Measurements from ENCODE around the gene SMAD6. TPM values are rescaled to one million over a fixed set of nuclear protein-coding genes. Genes with fewer than 3 reads are reported as not detected.

Gene SMAD6
- total RNA-seq, 2 donors from 2014 or later = 9.4 to 22.0 TPM

GRCh38 chr15:66654739-66655375, 47.2 kb upstream of the SMAD6 start:
- DNase-seq = no peak
- TF ChIP-seq CTCF (IDR thresholded peaks at IDR 0.05) = no peak
- Histone ChIP-seq H3K27ac (no peak overlapping the region), H3K27me3 (no peaks in the 10 kb centered on the region), H3K4me1 (no peaks in the 10 kb centered on the region), H3K9ac (ENCODE audit: low read depth in 2 of 2, low read length in 2 of 2) (peak overlapping the region; percentile 34 to 62), H3K36me3 (no peaks in the 10 kb centered on the region), H3K4me3 (peak overlapping the region; percentile 7), H3K9me3 (no peaks in the 10 kb centered on the region)
- intact Hi-C loops (cut with DNase I) = no loop called here

DNA sequence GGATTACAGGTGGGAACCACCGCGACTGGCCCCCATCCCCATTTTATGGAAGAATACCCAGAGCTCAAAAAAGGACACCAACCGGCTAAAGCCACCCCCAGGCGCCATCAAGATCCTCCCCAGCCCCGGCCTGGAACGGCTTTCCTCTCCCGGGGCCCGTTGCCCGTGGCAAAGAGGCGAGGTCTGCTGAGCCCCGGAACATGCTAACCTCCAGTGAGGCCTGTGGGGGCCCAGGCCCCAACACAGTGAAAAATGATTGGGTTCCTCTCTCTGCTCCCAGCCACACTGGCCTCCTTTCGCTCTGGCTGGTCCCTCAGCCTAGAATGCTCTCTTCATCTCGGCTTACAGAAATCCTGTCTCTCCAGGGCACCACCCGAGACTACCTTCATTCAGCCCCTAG, 46.5 kb upstream of the SMAD6 start:
- Histone ChIP-seq H3K4me3 (no peak overlapping the region), H3K27me3 (no peaks in the 10 kb centered on the region), H3K27ac (no peak overlapping the region), H3K4me1 (no peaks in the 10 kb centered on the region), H3K36me3 (no peaks in the 10 kb centered on the region), H3K9me3 (no peaks in the 10 kb centered on the region), H3K9ac (ENCODE audit: low read depth in 2 of 2, low read length in 2 of 2) (no peak overlapping the region)
- DNase-seq = no peak
- intact Hi-C loops (cut with DNase I) = no loop called here
- no peak for TF ChIP-seq CTCF (IDR thresholded peaks at IDR 0.05)

GRCh38 chr15:66655997-66656396, 46.0 kb upstream of the SMAD6 start:
- Histone ChIP-seq H3K27me3 (no peaks in the 10 kb centered on the region), H3K4me1 (no peaks in the 10 kb centered on the region), H3K27ac (no peak overlapping the region), H3K4me3 (no peak overlapping the region), H3K9me3 (no peaks in the 10 kb centered on the region), H3K9ac (ENCODE audit: low read depth in 2 of 2, low read length in 2 of 2) (no peak overlapping the region), H3K36me3 (no peaks in the 10 kb centered on the region)
- no peak for DNase-seq
- intact Hi-C loops (cut with DNase I) = no loop called here
- TF ChIP-seq CTCF (IDR thresholded peaks at IDR 0.05) = no peak

GRCh38 chr15:66657185-66658020, 44.6 kb upstream of the SMAD6 start:
- Histone ChIP-seq H3K4me1 (no peaks in the 10 kb centered on the region), H3K36me3 (no peaks in the 10 kb centered on the region), H3K27me3 (no peaks in the 10 kb centered on the region), H3K9me3 (no peaks in the 10 kb centered on the region), H3K4me3 (no peak overlapping the region), H3K9ac (ENCODE audit: low read depth in 2 of 2, low read length in 2 of 2) (no peak overlapping the region), H3K27ac (no peak overlapping the region)
- no peak for TF ChIP-seq CTCF (IDR thresholded peaks at IDR 0.05)
- intact Hi-C loops (cut with DNase I) = no loop called here
- DNase-seq = no peak

DNA sequence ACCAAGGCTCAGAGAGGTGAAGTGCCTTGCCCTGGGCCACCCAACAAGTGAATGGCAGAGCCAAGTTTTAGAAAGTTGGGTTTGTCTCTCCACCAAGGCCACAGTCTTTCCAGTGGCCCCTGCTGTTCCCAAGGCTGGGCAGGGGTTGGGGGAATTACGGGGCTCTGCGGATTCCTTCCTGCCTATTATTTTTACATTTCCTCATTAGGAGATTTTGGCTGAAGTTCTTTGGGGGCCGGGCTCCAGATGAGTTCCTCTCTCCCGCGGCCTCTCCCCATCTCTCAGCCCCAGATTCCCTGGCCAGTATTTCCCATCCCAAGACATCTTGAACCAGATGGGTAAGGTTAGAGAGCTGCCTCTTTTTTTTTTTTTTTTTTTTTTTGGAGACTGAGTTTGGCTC, 44.0 kb upstream of the SMAD6 start:
- H3K9ac ChIP-seq (ENCODE audit: low read depth in 2 of 2, low read length in 2 of 2) = no peak overlapping the region
- no peak for TF ChIP-seq CTCF (IDR thresholded peaks at IDR 0.05)
- no peak overlapping the region for H3K27ac ChIP-seq

More for the DNA sequence above, 44.0 kb upstream of the SMAD6 start:
- DNase-seq = no peak
- Histone ChIP-seq H3K36me3 (no peaks in the 10 kb centered on the region), H3K9me3 (no peaks in the 10 kb centered on the region), H3K4me1 (no peaks in the 10 kb centered on the region), H3K4me3 (no peak overlapping the region), H3K27me3 (no peaks in the 10 kb centered on the region)
- intact Hi-C loops (cut with DNase I) = no loop called here

Measured in colonic mucosa (tissue), 4 donors.